ENCODE results near the gene GLRX3. TPM values are rescaled to one million over a fixed set of nuclear protein-coding genes. Genes with fewer than 3 reads are reported as not detected.

GLRX3 gene
- total RNA-seq, 4 donors from 2014 or later, result 44.9 to 61.4 (median 53.3) TPM

GRCh38 chr10:130194194-130194990 is 58.2 kb downstream of the GLRX3 start:
- Histone ChIP-seq H3K4me3 (no peak overlapping the region), H3K27ac (replicated peaks in 1 of 4) (no peak overlapping the region), H3K4me1 (peaks cover 14 to 18% (median 16%) of the 10 kb centered on the region in 4 donors), H3K36me3 (no peaks in the 10 kb centered on the region), H3K27me3 (peaks cover 0 to 36% (median 0%) of the 10 kb centered on the region in 4 donors), H3K9me3 (no peaks in the 10 kb centered on the region)
- 60% methylated on average over 20 of the region's 21 CpGs for WGBS
- intact Hi-C loops (cut with DNase I), result loop anchor here (5.0 kb wide), 1 partner anchor 1678 kb away; no protein-coding TSS in a partner anchor
- TF ChIP-seq POLR2AphosphoS5 (IDR thresholded peaks at IDR 0.05) (no peak), EP300 (IDR thresholded peaks at IDR 0.05) (no peak), CTCF (IDR thresholded peaks at IDR 0.05) (no peak), POLR2A (IDR thresholded peaks at IDR 0.05; ENCODE audit: low read depth) (no peak)
- DNase-seq (ENCODE audit: extremely low spot score), result no peak

GRCh38 chr10:130194991-130195645 is 58.9 kb downstream of the GLRX3 start:
- H3K27ac ChIP-seq (replicated peaks in 1 of 4), result no peak overlapping the region
- 86% methylated on average over 7 of the region's 19 CpGs for WGBS
- peaks cover 10 to 15% (median 12%) of the 10 kb centered on the region in 4 donors for H3K4me1 ChIP-seq
- TF ChIP-seq POLR2A (IDR thresholded peaks at IDR 0.05; ENCODE audit: low read depth), result no peak
- TF ChIP-seq POLR2AphosphoS5 (IDR thresholded peaks at IDR 0.05), result no peak
- no peak for TF ChIP-seq CTCF (IDR thresholded peaks at IDR 0.05)
- TF ChIP-seq EP300 (IDR thresholded peaks at IDR 0.05), result no peak
- DNase-seq (ENCODE audit: extremely low spot score), result no peak
- H3K4me3 ChIP-seq, result no peak overlapping the region
- intact Hi-C loops (cut with DNase I), result loop anchor here (5.0 kb wide), 1 partner anchor 1677 kb away; no protein-coding TSS in a partner anchor
- no peaks in the 10 kb centered on the region for H3K36me3 ChIP-seq
- no peaks in the 10 kb centered on the region for H3K9me3 ChIP-seq
- peaks cover 0 to 38% (median 0%) of the 10 kb centered on the region in 4 donors for H3K27me3 ChIP-seq

GRCh38 chr10:130195746-130196294 is 59.6 kb downstream of the GLRX3 start:
- Histone ChIP-seq H3K4me3 (no peak overlapping the region), H3K27me3 (peaks cover 0 to 39% (median 0%) of the 10 kb centered on the region in 4 donors), H3K4me1 (peaks cover 3 to 8% (median 5%) of the 10 kb centered on the region in 4 donors), H3K9me3 (no peaks in the 10 kb centered on the region), H3K36me3 (no peaks in the 10 kb centered on the region), H3K27ac (replicated peaks in 1 of 4) (no peak overlapping the region)
- 58% methylated on average over 7 of the region's 10 CpGs for WGBS
- TF ChIP-seq POLR2A (IDR thresholded peaks at IDR 0.05; ENCODE audit: low read depth) (no peak), POLR2AphosphoS5 (IDR thresholded peaks at IDR 0.05) (no peak), EP300 (IDR thresholded peaks at IDR 0.05) (no peak), CTCF (IDR thresholded peaks at IDR 0.05) (no peak)
- intact Hi-C loops (cut with DNase I), result no loop called here
- DNase-seq (ENCODE audit: extremely low spot score), result no peak

GRCh38 chr10:130196511-130197487 is 60.6 kb downstream of the GLRX3 start:
- DNase-seq (ENCODE audit: extremely low spot score), result no peak
- WGBS, result 96% methylated on average over 7 of the region's 15 CpGs
- H3K27me3 ChIP-seq, result peaks cover 0 to 36% (median 0%) of the 10 kb centered on the region in 4 donors

More at GRCh38 chr10:130196511-130197487, 60.6 kb downstream of the GLRX3 start:
- Histone ChIP-seq H3K9me3 (no peaks in the 10 kb centered on the region), H3K36me3 (no peaks in the 10 kb centered on the region), H3K4me1 (peaks cover 0 to 7% (median 0%) of the 10 kb centered on the region in 4 donors), H3K4me3 (no peak overlapping the region), H3K27ac (replicated peaks in 1 of 4) (no peak overlapping the region)
- no peak for TF ChIP-seq CTCF (IDR thresholded peaks at IDR 0.05)
- TF ChIP-seq EP300 (IDR thresholded peaks at IDR 0.05), result no peak
- TF ChIP-seq POLR2AphosphoS5 (IDR thresholded peaks at IDR 0.05), result no peak
- TF ChIP-seq POLR2A (IDR thresholded peaks at IDR 0.05; ENCODE audit: low read depth), result no peak
- intact Hi-C loops (cut with DNase I), result no loop called here

Data from esophagus muscularis mucosa (tissue), 4 donors.